Common myeloid progenitor, CD34-positive (primary cell): ENCODE results near the gene RAPGEF5.

Experiments used
- CTCF ChIA-PET: fragments of 350-600 bp; sonication (Branson Sonifier 250); formaldehyde crosslinking; loops from one replicate; lab custom pipeline; 2021; ENCODE audit warnings: antibody characterized with exemption; lab: Charles Lee
- POLR2A ChIA-PET: fragments of 350-600 bp; sonication (Branson Sonifier 250); formaldehyde crosslinking; loops from one replicate; lab custom pipeline; 2021; ENCODE audit warnings: antibody characterized with exemption; lab: Charles Lee
- DNase-seq, 3 donors: peaks; one replicate each; pipeline versions ENCODE4 v3.0.0 to v3.0.0-alpha.2; 2013
- H3K27ac ChIP-seq, 2 experiments: 1 replicate in 1 of 2; 2 replicates in 1 of 2; pipeline ENCODE4 v1.7.0; 2013; ENCODE audit warnings: inconsistent platforms in 2 of 2, low read length in 2 of 2, mild to moderate bottlenecking in 2 of 2, low read depth in 1 of 2, moderate library complexity in 1 of 2; ENCODE audit not compliant: severe bottlenecking in 2 of 2, insufficient read depth in 1 of 2, poor library complexity in 1 of 2
- H3K27me3 ChIP-seq, 5 experiments: replicated peaks in 2 of 5; 1 replicate in 3 of 5; 2 replicates in 2 of 5; pipeline versions ENCODE4 v1.6.1 to v1.7.0; 2013; ENCODE audit warnings: low read length in 4 of 5, mild to moderate bottlenecking in 2 of 5, moderate library complexity in 2 of 5, inconsistent platforms in 1 of 5; ENCODE audit not compliant: insufficient read depth in 5 of 5, control insufficient read depth in 4 of 5
- H3K36me3 ChIP-seq, 4 experiments: 1 replicate in 2 of 4; 2 replicates in 2 of 4; pipeline versions ENCODE4 v1.6.1 to v1.7.0; 2013; ENCODE audit warnings: low read length in 3 of 4, control low read depth in 1 of 4, mild to moderate bottlenecking in 1 of 4; ENCODE audit not compliant: control insufficient read depth in 4 of 4, insufficient read depth in 4 of 4
- H3K4me1 ChIP-seq, 4 experiments: 1 replicate in 3 of 4; 2 replicates in 1 of 4; pipeline versions ENCODE4 v1.6.1 to v1.7.1; 2013; ENCODE audit warnings: low read length in 3 of 4, mild to moderate bottlenecking in 3 of 4, control low read depth in 1 of 4, inconsistent platforms in 1 of 4, moderate library complexity in 1 of 4; ENCODE audit not compliant: control insufficient read depth in 4 of 4, insufficient read depth in 4 of 4; ENCODE audit errors: control extremely low read depth in 1 of 4
- H3K4me3 ChIP-seq, 7 experiments: 1 replicate in 4 of 7; 2 replicates in 3 of 7; pipeline versions ENCODE4 v1.5.1 to v1.7.0; 2013; ENCODE audit warnings: mild to moderate bottlenecking in 7 of 7, low read length in 6 of 7, moderate library complexity in 6 of 7, inconsistent platforms in 2 of 7, low read depth in 2 of 7, control low read depth in 1 of 7; ENCODE audit not compliant: insufficient read depth in 4 of 7, control insufficient read depth in 1 of 7; ENCODE audit errors: extremely low read depth in 1 of 7
- H3K9me3 ChIP-seq, 5 experiments: 1 replicate in 4 of 5; 2 replicates in 1 of 5; pipeline versions ENCODE4 v1.6.1 to v1.7.1; 2013; ENCODE audit warnings: low read length in 4 of 5, mild to moderate bottlenecking in 2 of 5, inconsistent platforms in 1 of 5, low read depth in 1 of 5, moderate library complexity in 1 of 5; ENCODE audit not compliant: control insufficient read depth in 4 of 5, insufficient read depth in 2 of 5; ENCODE audit errors: control extremely low read depth in 1 of 5
- WGBS: methylation state at CpG from one replicate; pipeline ENCODE4 v1.1.5; 2013; ENCODE audit not compliant: insufficient coverage; 5-methylcytosine and 5-hydroxymethylcytosine counted together

The RAPGEF5 gene

GRCh38 chr7:22350466-22351328, 6.3 kb downstream of the RAPGEF5 start:
- Histone ChIP-seq H3K27me3 (peaks cover 0 to 6% (median 0%) of the 10 kb centered on the region in 5 experiments), H3K4me3 (no peak overlapping the region), H3K36me3 (no peaks in the 10 kb centered on the region), H3K27ac (no peak overlapping the region), H3K9me3 (peaks cover 0 to 9% (median 5%) of the 10 kb centered on the region in 5 experiments), H3K4me1 (no peaks in the 10 kb centered on the region)
- POLR2A ChIA-PET, result no interaction called here
- 100% methylated on average over 1 of the region's 2 CpGs for WGBS
- CTCF ChIA-PET, result no interaction called here
- DNase-seq, result peak; percentile 11 to 58 (median 35)

DNA sequence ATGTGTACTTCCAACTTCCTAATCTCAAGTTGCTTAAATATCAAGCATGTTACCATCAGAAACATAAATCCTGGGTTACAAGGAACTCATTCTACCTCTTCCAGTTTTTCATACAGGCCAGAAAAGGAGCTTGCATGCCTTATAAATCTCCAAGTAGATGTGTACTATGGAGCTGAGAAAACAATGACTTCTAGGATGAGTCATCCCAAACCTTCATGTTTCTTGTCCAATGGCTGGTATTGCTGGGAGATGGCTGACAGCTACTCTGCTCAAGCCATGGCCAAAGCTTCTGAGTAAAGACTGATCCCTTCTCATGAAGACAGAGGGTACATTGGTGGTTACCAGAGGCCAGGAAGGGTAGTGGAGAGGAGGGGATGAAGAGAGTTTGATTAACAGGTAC, 8.6 kb downstream of the RAPGEF5 start:
- H3K4me1 ChIP-seq, result no peaks in the 10 kb centered on the region
- POLR2A ChIA-PET, result no interaction called here
- DNase-seq, result no peak

DNA sequence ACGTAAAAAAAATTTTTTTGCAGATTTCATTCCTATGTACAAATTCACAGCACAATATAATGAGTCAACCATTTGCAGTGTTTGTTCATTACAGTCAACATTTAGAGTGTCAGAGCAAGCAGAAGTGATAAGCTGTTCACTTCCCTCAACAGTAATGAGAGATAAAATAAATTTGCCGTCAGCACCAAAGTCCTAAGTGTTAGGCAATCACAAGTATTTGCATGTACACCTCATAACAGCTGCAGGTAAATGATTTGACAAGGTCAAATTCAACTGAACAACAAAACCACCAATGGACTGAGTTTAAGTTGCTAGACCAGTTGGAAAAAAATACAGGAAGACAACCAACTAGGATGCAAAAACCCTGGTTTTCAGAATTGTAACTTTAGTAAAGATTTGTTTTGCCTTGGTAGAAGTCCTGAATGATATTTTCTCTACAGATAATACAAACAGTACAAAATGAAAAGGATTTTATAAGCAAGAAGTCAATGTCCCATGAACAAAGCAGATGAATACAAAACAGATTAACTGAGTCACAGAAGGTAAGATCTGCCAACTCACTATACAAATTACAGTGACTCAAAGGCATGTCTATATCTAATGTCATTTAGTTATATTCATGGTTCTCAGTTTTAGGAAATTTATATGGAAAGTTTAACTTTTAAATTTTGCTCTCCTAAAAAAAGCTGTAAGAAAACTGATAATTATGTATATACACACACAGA, 10.4 kb downstream of the RAPGEF5 start:
- no peaks in the 10 kb centered on the region for H3K36me3 ChIP-seq
- no peak for DNase-seq
- ChIA-PET CTCF (no interaction called here), POLR2A (no interaction called here)
- no peaks in the 10 kb centered on the region for H3K27me3 ChIP-seq
- 65% methylated on average over 2 of the region's 2 CpGs for WGBS
- H3K4me1 ChIP-seq, result no peaks in the 10 kb centered on the region
- H3K27ac ChIP-seq, result no peak overlapping the region
- no peak overlapping the region for H3K4me3 ChIP-seq
- peaks cover 0 to 1% (median 0%) of the 10 kb centered on the region in 5 experiments for H3K9me3 ChIP-seq

More for the DNA sequence above, 8.6 kb downstream of the RAPGEF5 start:
- Histone ChIP-seq H3K27me3 (no peaks in the 10 kb centered on the region), H3K36me3 (no peaks in the 10 kb centered on the region), H3K9me3 (peaks cover 0 to 5% (median 0%) of the 10 kb centered on the region in 5 experiments), H3K27ac (no peak overlapping the region), H3K4me3 (no peak overlapping the region)
- CTCF ChIA-PET, result no interaction called here

- Histone ChIP-seq H3K36me3 (no peaks in the 10 kb centered on the region), H3K4me1 (peaks cover 0 to 4% (median under 1%) of the 10 kb centered on the region in 4 experiments), H3K4me3 (no peak overlapping the region), H3K27ac (no peak overlapping the region), H3K9me3 (peaks cover 0 to 1% (median 0%) of the 10 kb centered on the region in 5 experiments), H3K27me3 (no peaks in the 10 kb centered on the region)
- 90% methylated on average over 2 of the region's 3 CpGs for WGBS
- ChIA-PET CTCF (interaction anchor here (0.8 kb wide), 1 partner anchor 17 kb away, joined by 3 read pairs; no protein-coding TSS in a partner anchor), POLR2A (interaction anchor here (0.6 kb wide), 1 partner anchor 19 kb away, joined by 3 read pairs; no protein-coding TSS in a partner anchor)
- no peak for DNase-seq
These were observed 12.3 kb downstream of the RAPGEF5 start for GRCh38 chr7:22344655-22345054.

GRCh38 chr7:22343612-22344011, 13.3 kb downstream of the RAPGEF5 start:
- no peak overlapping the region for H3K4me3 ChIP-seq
- CTCF ChIA-PET, result no interaction called here
- DNase-seq, result no peak
- peaks cover 0 to 4% (median under 1%) of the 10 kb centered on the region in 4 experiments for H3K4me1 ChIP-seq
- no peaks in the 10 kb centered on the region for H3K36me3 ChIP-seq
- POLR2A ChIA-PET, result no interaction called here
- H3K27me3 ChIP-seq, result no peaks in the 10 kb centered on the region
- H3K9me3 ChIP-seq, result peaks cover 0 to 1% (median 0%) of the 10 kb centered on the region in 5 experiments
- WGBS, result 98% methylated on average over 6 of the region's 7 CpGs
- no peak overlapping the region for H3K27ac ChIP-seq

DNA sequence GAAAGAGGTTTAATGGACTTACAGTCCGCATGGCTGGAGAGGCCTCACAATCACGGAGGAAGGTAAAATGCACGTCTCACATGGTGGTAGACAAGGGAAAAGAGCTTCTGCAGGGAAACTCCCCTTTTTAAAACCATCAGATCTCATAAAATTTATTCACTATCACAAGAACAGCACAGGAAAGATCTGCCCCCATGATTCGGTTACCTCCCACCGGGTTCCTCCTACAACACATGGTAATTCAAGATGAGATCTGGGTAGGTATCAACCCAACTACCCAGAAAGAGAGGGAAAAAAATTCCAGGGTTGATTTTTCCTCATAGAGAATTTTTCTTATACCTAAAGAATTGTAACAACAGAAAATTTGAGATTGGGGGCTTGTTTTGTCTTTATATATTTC, 13.9 kb downstream of the RAPGEF5 start:
- Histone ChIP-seq H3K4me1 (peaks cover 0 to 4% (median under 1%) of the 10 kb centered on the region in 4 experiments), H3K9me3 (peaks cover 0 to 1% (median 0%) of the 10 kb centered on the region in 5 experiments), H3K27me3 (no peaks in the 10 kb centered on the region), H3K4me3 (no peak overlapping the region), H3K27ac (no peak overlapping the region), H3K36me3 (no peaks in the 10 kb centered on the region)
- 92% methylated on average over 2 of the region's 5 CpGs for WGBS
- POLR2A ChIA-PET, result no interaction called here
- CTCF ChIA-PET, result no interaction called here
- no peak for DNase-seq
